HEK293T (cell line): ENCODE results near the gene RBP3.

Experiments
- CTCF ChIA-PET: fragments of 350-600 bp; formaldehyde crosslinking; extraction: SDS; loops from one replicate; lab custom pipeline; 2021; ENCODE audit warnings: antibody characterized with exemption, inconsistent platforms; lab: Yijun Ruan, JAX
- POLR2A ChIA-PET: fragments of 350-600 bp; formaldehyde crosslinking; extraction: SDS; loops from one replicate; lab custom pipeline; 2020; ENCODE audit warnings: antibody characterized with exemption, inconsistent platforms; lab: Yijun Ruan, JAX
- DNase-seq: peaks from one replicate; pipeline ENCODE4 v3.0.0; 2012; ENCODE audit warnings: mixed read lengths; ENCODE audit errors: extremely low spot score
- ARNT ChIP-seq: fragments of 450-650 bp; IDR thresholded peaks from 2 replicates; pipeline ENCODE4 v1.6.1; 2017; ENCODE audit warnings: mild to moderate bottlenecking
- BHLHE40 ChIP-seq: fragments of 450-650 bp; IDR thresholded peaks from 2 replicates; pipeline ENCODE4 v1.6.1; 2016; ENCODE audit warnings: mild to moderate bottlenecking, moderate library complexity, borderline replicate concordance
- CTBP1 ChIP-seq: fragments of 450-650 bp; IDR thresholded peaks from 2 replicates; pipeline ENCODE4 v1.6.1; 2016; ENCODE audit warnings: borderline replicate concordance
- ELF4 ChIP-seq: fragments of 450-650 bp; IDR thresholded peaks from 2 replicates; pipeline ENCODE4 v1.6.1; 2017; ENCODE audit warnings: antibody characterized with exemption
- FOXA1 ChIP-seq: fragments of 450-650 bp; IDR thresholded peaks from 2 replicates; pipeline ENCODE4 v1.6.1; 2016; ENCODE audit warnings: mild to moderate bottlenecking
- FOXK2 ChIP-seq: fragments of 450-650 bp; IDR thresholded peaks from 2 replicates; pipeline ENCODE4 v1.6.1; 2016; ENCODE audit warnings: mild to moderate bottlenecking
- FOXM1 ChIP-seq: fragments of 450-650 bp; IDR thresholded peaks from 2 replicates; pipeline ENCODE4 v1.6.1; 2017; ENCODE audit warnings: mild to moderate bottlenecking, borderline replicate concordance
- HDGF ChIP-seq: fragments of 450-650 bp; IDR thresholded peaks from 2 replicates; pipeline ENCODE4 v1.6.1; 2017; ENCODE audit warnings: antibody characterized with exemption, borderline replicate concordance
- L3MBTL2 ChIP-seq: fragments of 450-650 bp; conservative IDR thresholded peaks from 2 replicates; pipeline ENCODE4 v1.6.1; 2016; ENCODE audit warnings: mild to moderate bottlenecking
- LEF1 ChIP-seq: fragments of 450-650 bp; IDR thresholded peaks from 2 replicates; pipeline ENCODE4 v1.6.1; 2017; ENCODE audit warnings: mild to moderate bottlenecking, borderline replicate concordance
- NFRKB ChIP-seq: fragments of 450-650 bp; IDR thresholded peaks from 2 replicates; pipeline ENCODE4 v1.6.1; 2016; ENCODE audit warnings: mild to moderate bottlenecking, moderate library complexity
- PKNOX1 ChIP-seq: fragments of 450-650 bp; IDR thresholded peaks from 2 replicates; pipeline ENCODE4 v1.6.1; 2016
- SP1 ChIP-seq: fragments of 450-650 bp; IDR thresholded peaks from 2 replicates; pipeline ENCODE4 v1.6.1; 2017
- SUZ12 ChIP-seq: fragments of 450-650 bp; IDR thresholded peaks from 2 replicates; pipeline ENCODE4 v1.6.1; 2016; ENCODE audit warnings: mild to moderate bottlenecking
- TARDBP ChIP-seq: fragments of 450-650 bp; IDR thresholded peaks from 2 replicates; pipeline ENCODE4 v1.6.1; 2016
- ZNF384 ChIP-seq: fragments of 450-650 bp; IDR thresholded peaks from 2 replicates; pipeline ENCODE4 v1.6.1; 2016

The RBP3 gene

DNA sequence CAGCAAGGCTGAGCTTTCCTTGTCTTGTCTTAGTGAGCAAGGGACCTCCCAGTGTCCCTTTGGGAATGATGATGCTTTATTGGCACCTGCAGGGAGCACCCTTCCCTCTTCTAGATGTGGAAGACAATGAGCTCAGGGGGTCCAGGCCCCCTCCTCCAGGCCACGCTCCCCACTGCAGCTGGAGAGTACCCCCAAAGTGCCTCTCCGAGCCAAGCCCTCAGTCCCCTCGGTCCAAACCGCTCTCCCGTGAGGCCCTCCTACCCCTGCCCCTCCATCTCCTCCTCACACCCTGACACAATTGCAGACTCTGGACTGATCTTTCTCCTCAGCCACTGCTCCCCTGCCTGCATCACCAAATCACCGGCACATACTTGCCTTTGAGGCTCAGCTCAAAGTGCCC is 16.7 kb downstream of the RBP3 start:
- TF ChIP-seq BHLHE40 (no peak), NFRKB (no peak), CTBP1 (no peak), LEF1 (no peak), FOXM1 (no peak), HDGF (no peak), SUZ12 (no peak), FOXA1 (no peak), PKNOX1 (no peak), FOXK2 (no peak), ZNF384 (no peak), SP1 (no peak), TARDBP (no peak), ARNT (no peak), ELF4 (no peak), L3MBTL2 (no peak)
- DNase-seq, result no peak
- CTCF ChIA-PET, result no interaction called here
- POLR2A ChIA-PET, result no interaction called here

- CTCF ChIA-PET, result no interaction called here
- POLR2A ChIA-PET, result interaction anchor here (1.0 kb wide), 1 partner anchor 9 kb away, joined by 3 read pairs; no protein-coding TSS in a partner anchor
- DNase-seq, result no peak
- TF ChIP-seq PKNOX1, result no peak
- no peak for TF ChIP-seq FOXM1
- TF ChIP-seq HDGF, result no peak
- TF ChIP-seq ARNT, result no peak
- TF ChIP-seq NFRKB, result no peak
- no peak for TF ChIP-seq ZNF384
- TF ChIP-seq BHLHE40, result no peak
- no peak for TF ChIP-seq SUZ12
- TF ChIP-seq TARDBP, result no peak
- no peak for TF ChIP-seq SP1
- TF ChIP-seq CTBP1, result no peak
- no peak for TF ChIP-seq ELF4
- TF ChIP-seq FOXA1, result no peak
- no peak for TF ChIP-seq FOXK2
- no peak for TF ChIP-seq LEF1
- TF ChIP-seq L3MBTL2, result no peak
These were observed 17.4 kb downstream of the RBP3 start for GRCh38 chr10:47365431-47366180.

DNA sequence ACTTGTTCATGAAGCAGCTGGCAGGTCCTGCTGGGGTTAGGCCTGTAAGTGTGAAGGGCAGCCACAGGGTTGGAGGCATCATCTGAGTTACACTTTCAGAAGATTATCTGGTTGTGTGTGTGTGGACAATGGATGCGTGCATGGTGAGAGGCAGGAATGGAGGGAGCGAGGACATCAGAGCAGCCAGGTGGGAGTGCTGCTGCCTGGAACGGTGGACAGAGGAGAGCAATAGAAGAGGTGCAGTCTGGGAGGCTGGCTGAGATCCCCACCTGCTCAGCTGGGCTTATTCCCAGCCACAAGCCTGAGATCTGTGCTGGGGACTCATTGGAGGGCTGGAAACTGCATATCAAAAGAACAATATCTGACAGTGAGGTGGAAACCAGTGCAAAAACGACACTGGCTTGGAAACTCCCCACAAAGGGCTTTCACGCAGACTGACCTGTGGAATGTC is 18.0 kb downstream of the RBP3 start:
- TF ChIP-seq FOXA1, result no peak
- no peak for TF ChIP-seq SUZ12
- ChIA-PET CTCF (no interaction called here), POLR2A (interaction anchor here (1.0 kb wide), 1 partner anchor 8 kb away, joined by 3 read pairs; no protein-coding TSS in a partner anchor)
- no peak for DNase-seq

DNA sequence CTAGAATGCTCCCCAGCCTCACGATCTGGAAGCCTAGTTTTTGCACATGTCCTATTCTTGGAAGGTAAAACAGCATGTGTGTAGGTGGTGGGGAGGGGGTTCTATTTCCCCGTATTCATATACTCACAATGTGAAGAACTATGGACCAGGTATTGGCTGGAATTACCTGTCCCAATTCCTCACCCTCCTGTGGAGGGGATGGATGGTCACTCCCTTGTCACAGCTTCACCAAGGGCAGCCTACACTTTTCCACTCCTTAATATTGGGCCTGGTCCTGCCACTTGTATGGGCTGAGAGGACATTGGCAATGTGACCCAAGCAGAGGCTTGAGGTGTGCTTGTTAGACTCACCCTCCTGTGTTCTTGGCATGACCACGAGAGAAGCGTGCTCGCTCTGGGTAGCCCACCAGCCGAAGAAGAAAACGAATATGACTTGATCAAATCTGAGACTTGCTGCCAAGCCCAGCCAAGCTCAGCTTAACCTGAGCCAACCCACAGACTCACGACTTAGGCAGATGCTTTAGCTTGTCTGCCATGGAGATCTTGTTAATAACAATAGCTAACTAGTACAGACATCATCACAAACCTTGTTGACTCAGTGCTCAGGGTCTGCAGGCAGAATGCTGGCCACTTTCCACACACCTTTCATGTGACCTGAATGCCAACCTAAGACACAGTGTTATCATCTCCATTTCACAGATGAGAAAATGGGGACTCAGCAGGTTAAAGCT is 18.7 kb downstream of the RBP3 start:
- ChIA-PET CTCF (no interaction called here), POLR2A (no interaction called here)
- DNase-seq, result no peak
- TF ChIP-seq FOXM1 (no peak), L3MBTL2 (no peak), ELF4 (no peak), FOXA1 (no peak), HDGF (no peak), PKNOX1 (no peak), ARNT (no peak), BHLHE40 (no peak), FOXK2 (no peak), SUZ12 (no peak), NFRKB (no peak), LEF1 (no peak), SP1 (no peak), CTBP1 (no peak), TARDBP (no peak), ZNF384 (no peak)

GRCh38 chr10:47367646-47368045 is 19.5 kb downstream of the RBP3 start:
- CTCF ChIA-PET, result no interaction called here
- no peak for DNase-seq
- POLR2A ChIA-PET, result no interaction called here
- TF ChIP-seq PKNOX1 (no peak), ZNF384 (no peak), CTBP1 (no peak), ELF4 (no peak), FOXA1 (no peak)
